Stomach smooth muscle (tissue), 2 donors: ENCODE measurements around the gene CXCL16.
"Not testable (repeated sequence)": the region's sequence is repeated elsewhere in the genome, so short reads cannot be mapped to it uniquely, and the experiment has no call there.

Source experiments
- H3K27ac ChIP-seq: one replicate; pipeline ENCODE4 v1.7.0; 2013; ENCODE audit warnings: mild to moderate bottlenecking, low read length, inconsistent platforms
- H3K27me3 ChIP-seq, 2 donors: one replicate each; pipeline ENCODE4 v1.7.0; 2013; ENCODE audit warnings: low read length in 2 of 2; ENCODE audit not compliant: insufficient read depth in 2 of 2, control insufficient read depth in 1 of 2
- H3K36me3 ChIP-seq, 2 donors: one replicate each; pipeline ENCODE4 v1.7.0; 2013; ENCODE audit warnings: low read length in 2 of 2; ENCODE audit not compliant: control insufficient read depth in 2 of 2, insufficient read depth in 2 of 2
- H3K4me1 ChIP-seq: one replicate; pipeline ENCODE4 v1.7.0; 2013; ENCODE audit warnings: low read length; ENCODE audit not compliant: control insufficient read depth, insufficient read depth
- H3K4me3 ChIP-seq, 2 donors: one replicate each; pipeline ENCODE4 v1.7.0; 2013; ENCODE audit warnings: low read length in 2 of 2
- H3K9ac ChIP-seq, 2 donors: one replicate each; pipeline ENCODE4 v1.7.0; 2013; ENCODE audit warnings: low read length in 2 of 2, mild to moderate bottlenecking in 1 of 2
- H3K9me3 ChIP-seq, 2 donors: one replicate each; pipeline ENCODE4 v1.7.0; 2013; ENCODE audit warnings: low read length in 2 of 2; ENCODE audit not compliant: control insufficient read depth in 2 of 2
- donor health status: healthy.
- donor health status: Pancreatic carcinoma.

The CXCL16 gene

GRCh38 chr17:4710693-4711634, 28.8 kb downstream of the CXCL16 start:
- Histone ChIP-seq H3K36me3 (no peaks in the 10 kb centered on the region), H3K9me3 (no peaks in the 10 kb centered on the region), H3K4me1 (peaks cover 23% of the 10 kb centered on the region), H3K27me3 (no peaks in the 10 kb centered on the region), H3K9ac (peak overlapping the region; percentile 69 to 72), H3K4me3 (peak overlapping the region; percentile 67 to 75), H3K27ac (peak overlapping the region; percentile 37)

- H3K4me1 ChIP-seq, result peaks cover 23% of the 10 kb centered on the region
- H3K9me3 ChIP-seq, result no peaks in the 10 kb centered on the region
- H3K36me3 ChIP-seq, result no peaks in the 10 kb centered on the region
- H3K27ac ChIP-seq, result peak within 1 kb of the TSS; percentile 37
- no peaks in the 10 kb centered on the region for H3K27me3 ChIP-seq
- peak within 1 kb of the TSS; percentile 67 to 75 for H3K4me3 ChIP-seq
- H3K9ac ChIP-seq, result peak within 1 kb of the TSS; percentile 69 to 72
Observed at GRCh38 chr17:4709794-4710692, 29.7 kb downstream of the CXCL16 start, which contains the start of gene ARRB2. Gene ARRB2, plus strand, starts transcription at chr17:4710632. Its CDS starts 90 bp downstream, at chr17:4710722.

- no peak overlapping the region for H3K9ac ChIP-seq
- H3K4me1 ChIP-seq, result peaks cover 28% of the 10 kb centered on the region
- no peaks in the 10 kb centered on the region for H3K9me3 ChIP-seq
- no peak overlapping the region for H3K4me3 ChIP-seq
- H3K27me3 ChIP-seq, result no peaks in the 10 kb centered on the region
- H3K36me3 ChIP-seq, result no peaks in the 10 kb centered on the region
- H3K27ac ChIP-seq, result no peak overlapping the region
Observed at GRCh38 chr17:4708436-4708835, 31.3 kb downstream of the CXCL16 start.

GRCh38 chr17:4706121-4706520, 33.6 kb downstream of the CXCL16 start:
- Histone ChIP-seq H3K27me3 (no peaks in the 10 kb centered on the region), H3K36me3 (no peaks in the 10 kb centered on the region), H3K4me1 (peaks cover 20% of the 10 kb centered on the region), H3K9me3 (no peaks in the 10 kb centered on the region), H3K9ac (no peak overlapping the region), H3K27ac (no peak overlapping the region), H3K4me3 (no peak overlapping the region)

GRCh38 chr17:4704991-4705390, 34.7 kb downstream of the CXCL16 start:
- no peak overlapping the region for H3K4me3 ChIP-seq
- H3K4me1 ChIP-seq, result peaks cover 15% of the 10 kb centered on the region
- H3K9me3 ChIP-seq, result no peaks in the 10 kb centered on the region
- H3K27ac ChIP-seq, result no peak overlapping the region
- no peak overlapping the region for H3K9ac ChIP-seq
- no peaks in the 10 kb centered on the region for H3K27me3 ChIP-seq
- H3K36me3 ChIP-seq, result no peaks in the 10 kb centered on the region

GRCh38 chr17:4704574-4704907, 35.2 kb downstream of the CXCL16 start:
- H3K36me3 ChIP-seq, H3K9me3 ChIP-seq, H3K27me3 ChIP-seq: not testable (repeated sequence)
- Histone ChIP-seq H3K4me1 (peaks cover 11% of the 10 kb centered on the region), H3K27ac (peak overlapping the region; percentile 70), H3K4me3 (peak overlapping the region; percentile 94 to 97), H3K9ac (peak overlapping the region in 1 of 2 donors; percentile 93)

GRCh38 chr17:4703330-4703691, 36.4 kb downstream of the CXCL16 start:
- Histone ChIP-seq H3K4me3 (peak overlapping the region; percentile 94 to 97), H3K27me3 (no peaks in the 10 kb centered on the region), H3K9me3 (no peaks in the 10 kb centered on the region), H3K9ac (peak overlapping the region; percentile 83 to 93), H3K27ac (peak overlapping the region; percentile 70), H3K4me1 (peaks cover 10% of the 10 kb centered on the region), H3K36me3 (no peaks in the 10 kb centered on the region)

- Histone ChIP-seq H3K27ac (no peak overlapping the region), H3K4me1 (peaks cover 10% of the 10 kb centered on the region), H3K9ac (no peak overlapping the region), H3K9me3 (no peaks in the 10 kb centered on the region), H3K4me3 (no peak overlapping the region), H3K27me3 (no peaks in the 10 kb centered on the region), H3K36me3 (no peaks in the 10 kb centered on the region)
Observed at GRCh38 chr17:4701116-4701515, 38.6 kb downstream of the CXCL16 start.

GRCh38 chr17:4699401-4700056, 40.2 kb downstream of the CXCL16 start:
- H3K36me3 ChIP-seq, H3K9me3 ChIP-seq, H3K9ac ChIP-seq, H3K4me3 ChIP-seq, H3K27ac ChIP-seq, H3K27me3 ChIP-seq: not testable (repeated sequence)
- peaks cover 10% of the 10 kb centered on the region for H3K4me1 ChIP-seq

GRCh38 chr17:4696437-4696805, 43.3 kb downstream of the CXCL16 start:
- no peak overlapping the region for H3K9ac ChIP-seq

More at GRCh38 chr17:4696437-4696805, 43.3 kb downstream of the CXCL16 start:
- H3K4me1 ChIP-seq, result peaks cover 6% of the 10 kb centered on the region
- no peaks in the 10 kb centered on the region for H3K36me3 ChIP-seq
- no peak overlapping the region for H3K27ac ChIP-seq
- no peak overlapping the region for H3K4me3 ChIP-seq
- no peaks in the 10 kb centered on the region for H3K9me3 ChIP-seq
- no peaks in the 10 kb centered on the region for H3K27me3 ChIP-seq
